IMR-90 (cell line): ENCODE results near the gene PPARGC1A.

Experiments used
- CEBPB ChIP-seq: IDR thresholded peaks from 2 replicates; pipeline ENCODE4 v1.6.1; 2012; ENCODE audit warnings: low read depth, low read length, improper control_type of control experiment
- POLR2A ChIP-seq: IDR thresholded peaks from 2 replicates; pipeline ENCODE4 v1.6.1; 2012; ENCODE audit warnings: mild to moderate bottlenecking, low read depth, low read length
- RAD21 ChIP-seq: IDR thresholded peaks from 2 replicates; pipeline ENCODE4 v1.6.1; 2012; ENCODE audit warnings: low read length, improper control_type of control experiment
- TF ChIP-seq, protein P1 (sequence below): conservative IDR thresholded peaks from 2 replicates; pipeline ENCODE4 v1.5.1; 2012; ENCODE audit warnings: mild to moderate bottlenecking, low read depth, low read length, improper control_type of control experiment

DNA sequence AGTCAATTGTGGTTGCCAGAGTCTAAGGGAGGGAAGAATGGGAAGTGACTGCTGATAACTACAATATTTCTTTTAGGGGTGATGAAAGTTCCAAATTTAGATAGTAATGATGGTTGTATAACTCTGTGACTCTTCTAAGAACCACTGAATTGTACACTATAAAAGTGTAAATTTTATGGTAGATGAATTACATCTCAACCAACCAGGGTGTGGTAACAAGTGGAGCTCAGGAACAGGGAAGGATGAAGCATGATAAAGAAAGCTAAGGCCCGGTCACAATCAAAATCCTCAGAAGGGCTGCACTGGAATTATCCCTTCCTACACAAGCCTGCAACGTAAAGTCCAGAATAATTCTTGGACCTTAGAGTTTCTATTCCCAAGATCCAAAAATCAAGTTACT, 143.2 kb downstream of the PPARGC1A start:
- TF ChIP-seq RAD21 (no peak), CEBPB (no peak), POLR2A (no peak)
- TF ChIP-seq, protein P1, sequence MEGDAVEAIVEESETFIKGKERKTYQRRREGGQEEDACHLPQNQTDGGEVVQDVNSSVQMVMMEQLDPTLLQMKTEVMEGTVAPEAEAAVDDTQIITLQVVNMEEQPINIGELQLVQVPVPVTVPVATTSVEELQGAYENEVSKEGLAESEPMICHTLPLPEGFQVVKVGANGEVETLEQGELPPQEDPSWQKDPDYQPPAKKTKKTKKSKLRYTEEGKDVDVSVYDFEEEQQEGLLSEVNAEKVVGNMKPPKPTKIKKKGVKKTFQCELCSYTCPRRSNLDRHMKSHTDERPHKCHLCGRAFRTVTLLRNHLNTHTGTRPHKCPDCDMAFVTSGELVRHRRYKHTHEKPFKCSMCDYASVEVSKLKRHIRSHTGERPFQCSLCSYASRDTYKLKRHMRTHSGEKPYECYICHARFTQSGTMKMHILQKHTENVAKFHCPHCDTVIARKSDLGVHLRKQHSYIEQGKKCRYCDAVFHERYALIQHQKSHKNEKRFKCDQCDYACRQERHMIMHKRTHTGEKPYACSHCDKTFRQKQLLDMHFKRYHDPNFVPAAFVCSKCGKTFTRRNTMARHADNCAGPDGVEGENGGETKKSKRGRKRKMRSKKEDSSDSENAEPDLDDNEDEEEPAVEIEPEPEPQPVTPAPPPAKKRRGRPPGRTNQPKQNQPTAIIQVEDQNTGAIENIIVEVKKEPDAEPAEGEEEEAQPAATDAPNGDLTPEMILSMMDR = no peak
